Fibroblast of pulmonary artery (primary cell): Measurements from ENCODE around the gene STIMATE.

Experiments
- DNase-seq: peaks from one replicate; pipeline ENCODE4 v3.0.0-alpha.2; 2010; ENCODE audit warnings: low read depth
- H3K4me3 ChIP-seq: replicated peaks from 2 replicates; pipeline ENCODE4 v1.5.1; 2011; ENCODE audit warnings: low read depth, mild to moderate bottlenecking, control low read depth, low read length, moderate library complexity
- TF ChIP-seq, protein P1 (sequence below): IDR thresholded peaks from 2 replicates; pipeline ENCODE4 v1.5.1; 2011; ENCODE audit warnings: mild to moderate bottlenecking, control low read depth, low read length, inconsistent platforms; ENCODE audit errors: missing control alignments

The STIMATE gene

GRCh38 chr3:52912885-52913731 is 15.8 kb upstream of the STIMATE start:
- H3K4me3 ChIP-seq: no peak overlapping the region
- TF ChIP-seq, protein P1, sequence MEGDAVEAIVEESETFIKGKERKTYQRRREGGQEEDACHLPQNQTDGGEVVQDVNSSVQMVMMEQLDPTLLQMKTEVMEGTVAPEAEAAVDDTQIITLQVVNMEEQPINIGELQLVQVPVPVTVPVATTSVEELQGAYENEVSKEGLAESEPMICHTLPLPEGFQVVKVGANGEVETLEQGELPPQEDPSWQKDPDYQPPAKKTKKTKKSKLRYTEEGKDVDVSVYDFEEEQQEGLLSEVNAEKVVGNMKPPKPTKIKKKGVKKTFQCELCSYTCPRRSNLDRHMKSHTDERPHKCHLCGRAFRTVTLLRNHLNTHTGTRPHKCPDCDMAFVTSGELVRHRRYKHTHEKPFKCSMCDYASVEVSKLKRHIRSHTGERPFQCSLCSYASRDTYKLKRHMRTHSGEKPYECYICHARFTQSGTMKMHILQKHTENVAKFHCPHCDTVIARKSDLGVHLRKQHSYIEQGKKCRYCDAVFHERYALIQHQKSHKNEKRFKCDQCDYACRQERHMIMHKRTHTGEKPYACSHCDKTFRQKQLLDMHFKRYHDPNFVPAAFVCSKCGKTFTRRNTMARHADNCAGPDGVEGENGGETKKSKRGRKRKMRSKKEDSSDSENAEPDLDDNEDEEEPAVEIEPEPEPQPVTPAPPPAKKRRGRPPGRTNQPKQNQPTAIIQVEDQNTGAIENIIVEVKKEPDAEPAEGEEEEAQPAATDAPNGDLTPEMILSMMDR: no peak
- DNase-seq: no peak

DNA sequence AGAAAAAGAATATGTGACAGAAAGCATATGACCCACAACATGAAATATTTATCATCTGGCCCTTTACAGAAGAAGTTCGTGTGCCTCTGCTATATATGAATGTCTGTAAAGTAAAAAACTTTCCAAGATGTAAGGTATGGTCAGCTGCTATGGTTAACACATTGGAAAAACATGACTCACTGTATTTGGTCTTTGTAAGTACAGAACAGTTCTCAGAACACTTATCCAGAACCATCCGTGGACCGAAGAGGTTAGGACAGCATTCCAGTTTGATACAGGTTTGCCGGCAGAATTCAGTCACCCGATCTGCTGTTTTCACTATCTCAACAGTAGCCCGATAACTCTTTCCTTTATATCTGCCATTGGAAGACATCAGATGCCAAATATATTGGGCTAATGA is 13.5 kb upstream of the STIMATE start:
- H3K4me3 ChIP-seq: no peak overlapping the region
- DNase-seq: no peak
- TF ChIP-seq, protein P1: no peak

- TF ChIP-seq, protein P1: no peak
- DNase-seq: no peak
- H3K4me3 ChIP-seq: no peak overlapping the region
Observed at GRCh38 chr3:52907497-52907896, 10.1 kb upstream of the STIMATE start.

DNA sequence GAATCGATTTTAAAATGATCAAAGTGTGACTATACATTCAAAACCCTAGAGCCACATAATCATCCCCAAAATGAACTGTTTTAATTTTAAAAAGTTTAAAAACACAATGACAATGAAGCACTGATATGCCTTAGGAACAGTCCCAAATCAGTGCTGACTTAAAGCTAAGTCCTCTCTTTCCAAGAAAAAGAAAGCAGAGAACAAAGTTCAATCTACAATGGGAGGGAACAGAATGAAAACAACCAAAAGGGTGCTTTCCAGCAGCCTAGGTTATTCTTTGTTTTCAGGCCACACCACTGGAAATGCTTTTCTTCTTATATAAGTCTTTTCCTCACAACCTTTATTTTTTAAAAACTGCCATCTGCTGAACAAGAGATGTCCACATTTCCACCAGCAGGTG is 7.2 kb upstream of the STIMATE start:
- H3K4me3 ChIP-seq: no peak overlapping the region
- DNase-seq: no peak
- TF ChIP-seq, protein P1: no peak

DNA sequence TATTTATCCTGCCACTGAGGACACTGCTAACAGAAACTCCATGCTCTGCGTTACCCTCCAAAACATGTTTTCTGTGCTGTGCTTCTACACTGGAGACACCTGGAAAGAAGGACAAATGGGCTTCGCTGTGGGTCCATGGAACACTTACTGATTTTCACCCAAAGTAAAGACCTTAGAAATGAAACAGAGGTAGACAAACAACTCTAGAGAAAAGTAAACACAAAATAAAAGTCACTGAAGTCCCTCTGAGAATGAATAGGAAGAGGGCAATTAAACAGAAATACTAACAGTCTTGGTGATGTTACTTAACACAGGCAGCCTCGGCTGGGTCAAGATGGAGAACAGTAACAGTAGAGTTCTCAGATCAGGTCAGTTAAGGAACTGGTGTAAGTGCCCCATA is 6.7 kb upstream of the STIMATE start:
- H3K4me3 ChIP-seq: no peak overlapping the region
- TF ChIP-seq, protein P1: no peak
- no peak for DNase-seq

GRCh38 chr3:52896613-52897012 is 735 bp downstream of the STIMATE start:
- TF ChIP-seq, protein P1: no peak
- H3K4me3 ChIP-seq: peak overlapping the region; percentile 78
- DNase-seq: no peak

DNA sequence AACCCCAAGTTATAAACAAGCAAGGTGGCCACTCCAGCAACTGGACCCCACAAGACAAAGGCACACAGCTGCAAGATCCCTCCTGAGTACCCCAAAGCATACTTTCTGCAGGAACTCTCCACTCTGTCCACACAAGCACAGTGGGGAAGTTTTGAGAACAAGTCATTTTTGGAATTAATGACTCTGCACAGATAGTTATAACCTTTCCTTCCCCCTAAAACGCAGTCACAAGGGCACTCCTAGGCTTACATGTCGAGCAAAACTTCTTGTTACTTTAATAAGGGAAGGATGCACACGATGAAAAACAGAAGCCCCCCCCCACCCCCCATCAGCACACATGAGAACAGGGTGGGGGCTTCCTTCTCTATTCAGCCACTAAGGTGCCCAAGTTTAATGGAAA is 1.2 kb downstream of the STIMATE start:
- H3K4me3 ChIP-seq: peak overlapping the region; percentile 78
- TF ChIP-seq, protein P1: no peak
- DNase-seq: no peak
